ENCODE measurements around the gene NPAS1.

NPAS1 gene

GRCh38 chr19:47021536-47022139 lies 2.0 kb downstream of the NPAS1 start:
- DNase-seq, result no peak

- no peak for DNase-seq
Measured at GRCh38 chr19:47022140-47022536, 2.5 kb downstream of the NPAS1 start.

DNA sequence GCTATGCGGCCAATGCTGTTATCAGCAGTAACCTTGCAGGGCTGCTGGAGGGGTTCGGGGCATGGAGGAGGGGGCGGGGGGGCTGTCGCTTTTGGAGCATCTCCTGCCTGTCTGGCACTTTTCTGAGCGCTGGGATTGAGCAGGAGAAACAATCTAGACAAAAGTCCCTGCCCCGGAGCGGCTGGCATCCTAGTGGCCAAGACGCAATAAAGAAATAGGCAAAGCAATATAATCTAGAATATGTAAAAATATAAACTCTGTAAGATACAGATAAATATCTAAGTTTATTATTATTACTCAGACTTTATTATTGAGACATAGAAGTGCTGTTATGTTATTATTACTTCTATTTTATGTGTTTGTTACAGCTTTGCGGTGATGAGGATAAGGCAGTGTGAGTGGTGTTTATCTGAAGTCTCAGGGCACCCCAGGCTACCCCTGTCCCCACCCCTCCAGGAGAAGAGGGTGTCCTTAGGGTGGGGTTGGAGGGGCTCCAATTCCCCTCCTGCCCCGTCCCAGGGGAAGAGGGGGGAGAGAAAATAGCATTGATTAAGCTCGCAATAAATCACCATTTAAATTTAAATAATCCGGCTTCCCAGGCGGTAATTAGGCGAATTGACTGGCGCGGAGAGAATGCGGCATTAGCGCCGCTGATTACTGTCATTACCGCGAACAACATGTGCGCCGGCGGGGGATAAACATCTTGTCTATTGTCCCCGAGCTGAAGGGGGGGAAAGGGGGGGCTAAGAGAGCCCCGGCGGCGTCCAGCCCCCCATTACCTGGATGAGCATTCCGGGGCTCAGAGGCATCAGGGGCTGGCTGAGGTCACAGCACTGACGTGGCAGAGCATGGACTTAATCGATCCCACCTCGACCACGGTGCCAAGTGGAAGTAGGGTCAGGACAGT lies 3.2 kb downstream of the NPAS1 start:
- no peak for DNase-seq

DNA sequence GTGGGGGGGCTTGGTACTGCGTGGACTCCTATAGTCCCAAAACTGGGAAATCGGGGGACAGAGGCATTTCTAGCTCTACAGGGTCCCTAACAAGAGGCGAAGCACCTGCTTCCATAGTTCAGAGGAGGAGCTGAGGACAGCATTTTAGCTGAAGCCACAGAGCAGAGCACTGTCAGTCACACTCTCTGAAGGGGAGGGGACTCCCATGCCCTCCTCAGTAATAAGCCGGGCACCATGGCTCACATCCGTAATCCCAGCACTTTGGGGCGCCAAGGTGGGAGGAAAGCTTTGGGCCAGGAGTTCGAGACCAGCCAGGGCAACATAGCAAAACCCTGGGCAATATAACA lies 3.8 kb downstream of the NPAS1 start:
- DNase-seq, result no peak

DNA sequence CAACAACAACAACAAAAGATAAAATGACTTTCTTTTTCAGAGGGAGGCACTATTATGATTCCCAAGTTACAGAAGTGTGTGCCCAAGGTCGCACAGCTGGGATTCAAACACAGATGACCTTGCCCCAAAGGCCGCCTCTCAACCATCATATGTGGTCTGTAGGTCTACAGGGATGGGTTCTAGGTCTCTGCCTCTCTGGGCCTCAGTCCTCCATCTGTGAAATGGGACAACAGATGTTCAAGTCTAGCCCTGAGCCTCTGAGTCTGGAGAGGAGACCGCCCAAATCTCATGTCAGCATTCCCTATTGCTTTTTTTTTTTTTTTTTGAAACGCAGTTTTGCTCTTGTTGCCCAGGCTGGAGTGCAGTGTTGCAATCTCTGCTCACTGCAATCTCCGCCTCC lies 4.9 kb downstream of the NPAS1 start:
- DNase-seq, result no peak

- DNase-seq, result no peak
Measured at GRCh38 chr19:47026156-47026555, 6.5 kb downstream of the NPAS1 start.

DNA sequence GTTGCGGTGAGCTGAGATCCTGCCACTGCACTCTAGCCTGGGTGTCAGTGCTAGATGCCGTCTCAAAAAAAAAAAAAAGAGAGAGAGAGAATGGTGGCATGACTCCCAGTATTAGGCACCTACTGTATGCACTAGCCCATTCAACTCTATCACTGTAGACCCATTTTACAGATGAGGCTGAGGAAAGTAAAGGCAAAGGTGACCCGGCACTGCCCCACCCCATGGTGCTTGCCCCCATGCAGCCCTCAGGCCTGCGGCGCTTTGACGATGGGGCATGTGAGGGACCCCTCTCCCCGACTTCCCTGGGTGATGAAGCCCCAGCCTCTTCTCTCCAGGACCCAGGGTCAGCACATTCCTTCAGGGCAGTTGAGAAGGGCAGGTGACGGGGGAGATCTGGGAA lies 7.3 kb downstream of the NPAS1 start:
- DNase-seq, result no peak

GRCh38 chr19:47027586-47028088 lies 8.0 kb downstream of the NPAS1 start:
- DNase-seq, result no peak

GRCh38 chr19:47028195-47028601 lies 8.6 kb downstream of the NPAS1 start:
- DNase-seq, result no peak

- DNase-seq, result no peak
Measured at GRCh38 chr19:47032171-47032811, 12.7 kb downstream of the NPAS1 start.

- peak; percentile 32 to 67 for DNase-seq
Measured at GRCh38 chr19:47035127-47036096, 15.8 kb downstream of the NPAS1 start.

DNA sequence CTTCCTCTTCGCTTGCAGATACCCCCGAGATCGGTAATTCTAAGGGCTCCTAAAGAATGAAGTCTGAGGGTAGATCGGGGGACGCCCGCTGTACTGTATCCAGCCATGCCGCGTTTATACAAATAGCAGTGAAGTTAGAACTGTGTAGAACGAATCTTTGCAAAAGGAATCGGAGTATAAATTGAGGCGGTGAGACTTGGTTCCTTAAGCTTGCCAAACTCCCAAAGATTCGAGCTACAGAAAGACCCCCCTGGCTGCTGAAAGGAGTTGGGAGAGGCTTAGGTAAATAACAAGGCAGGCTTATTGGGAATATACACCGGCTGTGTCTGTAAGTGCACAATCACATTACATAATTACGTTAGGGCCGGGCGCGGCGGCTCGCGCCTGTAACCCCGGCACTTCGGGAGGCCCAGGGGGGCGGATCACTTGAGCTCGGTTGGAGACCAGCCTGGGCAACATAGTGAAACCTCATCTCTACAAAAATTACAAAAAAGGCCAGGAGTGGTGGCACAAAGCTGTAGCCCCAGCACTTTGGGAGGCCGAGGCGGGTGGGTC lies 16.5 kb downstream of the NPAS1 start:
- DNase-seq, result no peak

- no peak for DNase-seq
Measured at GRCh38 chr19:47037766-47038165, 18.1 kb downstream of the NPAS1 start.

DNA sequence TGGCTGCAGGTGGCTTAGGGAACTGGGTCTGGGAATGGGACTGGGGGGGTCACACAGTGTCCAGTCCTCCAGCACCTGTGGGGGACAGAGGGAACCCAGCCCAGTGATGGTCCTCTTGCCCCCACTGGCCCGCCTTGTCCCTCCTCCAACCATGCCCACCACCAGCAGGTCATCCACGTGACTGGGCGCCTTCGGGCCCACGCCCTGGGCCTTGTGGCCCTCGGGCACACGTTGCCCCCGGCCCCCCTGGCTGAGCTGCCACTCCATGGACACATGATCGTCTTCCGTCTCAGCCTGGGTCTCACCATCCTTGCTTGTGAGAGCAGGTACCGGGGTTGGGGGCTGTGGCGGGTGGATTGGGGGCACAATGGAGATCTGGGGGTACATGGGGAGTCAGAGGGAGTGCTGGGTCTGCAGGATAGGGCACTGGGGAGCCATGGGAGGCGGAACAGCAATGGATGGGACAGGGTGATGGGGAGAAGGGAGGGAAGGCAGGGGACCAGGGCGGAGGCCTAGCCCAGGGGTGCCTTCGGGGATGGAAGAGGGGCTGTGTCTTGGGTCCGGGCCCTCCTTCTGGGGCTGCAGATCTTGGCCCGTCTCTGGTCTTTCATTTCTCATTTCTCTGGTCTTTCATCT lies 19.7 kb downstream of the NPAS1 start:
- DNase-seq, result no peak

DNA sequence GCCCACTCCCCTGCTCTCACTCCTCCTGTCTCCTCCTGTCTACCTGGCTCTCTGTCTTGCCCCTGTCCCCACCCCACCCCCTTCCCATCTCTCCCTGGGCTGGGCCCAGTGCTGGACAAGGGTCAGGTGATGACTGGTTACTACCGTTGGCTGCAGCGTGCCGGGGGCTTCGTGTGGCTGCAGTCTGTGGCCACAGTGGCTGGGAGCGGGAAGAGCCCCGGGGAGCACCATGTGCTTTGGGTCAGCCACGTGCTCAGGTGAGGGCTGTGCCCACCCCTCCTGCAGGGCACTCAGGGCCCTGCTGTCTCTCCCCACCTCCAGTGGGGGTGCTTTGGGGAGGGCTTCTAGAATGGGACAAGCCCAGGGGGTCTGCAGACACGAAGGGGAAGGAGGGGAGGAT lies 21.2 kb downstream of the NPAS1 start:
- no peak for DNase-seq

DNA sequence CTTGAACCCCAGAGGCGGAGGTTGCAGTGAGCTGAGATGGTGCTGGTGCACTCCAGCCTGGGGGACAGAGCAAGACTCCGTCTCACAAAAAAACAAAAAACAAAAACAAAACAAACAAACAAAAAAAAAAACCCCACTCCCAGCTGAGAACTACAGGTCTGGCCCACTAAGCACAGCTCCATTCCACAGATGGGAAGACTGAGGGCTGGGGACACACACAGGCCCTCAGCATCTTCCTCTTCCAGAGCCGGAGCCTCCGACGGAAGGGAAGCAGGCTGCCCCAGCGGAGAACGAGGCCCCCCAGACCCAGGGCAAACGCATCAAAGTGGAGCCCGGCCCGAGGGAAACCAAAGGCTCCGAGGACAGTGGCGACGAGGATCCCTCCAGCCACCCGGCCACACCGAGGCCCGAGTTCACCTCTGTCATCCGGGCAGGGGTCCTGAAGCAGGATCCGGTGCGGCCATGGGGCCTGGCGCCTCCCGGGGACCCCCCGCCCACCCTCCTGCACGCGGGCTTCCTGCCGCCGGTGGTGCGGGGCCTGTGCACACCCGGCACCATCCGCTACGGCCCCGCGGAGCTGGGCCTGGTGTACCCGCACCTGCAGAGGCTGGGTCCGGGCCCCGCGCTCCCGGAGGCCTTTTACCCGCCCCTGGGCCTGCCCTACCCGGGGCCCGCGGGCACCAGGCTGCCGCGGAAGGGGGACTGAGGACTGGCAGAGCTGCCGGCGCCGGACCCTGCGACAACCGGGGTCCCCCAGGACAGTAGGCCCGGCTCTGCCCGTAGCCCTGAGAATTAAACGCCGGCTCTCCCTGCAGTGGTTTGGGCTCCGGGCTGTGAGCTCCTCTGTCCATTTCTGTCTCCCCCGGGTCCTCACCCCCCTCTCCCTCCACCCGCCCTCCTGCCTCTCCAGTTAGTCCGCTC lies 25.6 kb downstream of the NPAS1 start:
- no peak for DNase-seq

GRCh38 chr19:47045867-47046470 lies 26.3 kb downstream of the NPAS1 start:
- no peak for DNase-seq

DNA sequence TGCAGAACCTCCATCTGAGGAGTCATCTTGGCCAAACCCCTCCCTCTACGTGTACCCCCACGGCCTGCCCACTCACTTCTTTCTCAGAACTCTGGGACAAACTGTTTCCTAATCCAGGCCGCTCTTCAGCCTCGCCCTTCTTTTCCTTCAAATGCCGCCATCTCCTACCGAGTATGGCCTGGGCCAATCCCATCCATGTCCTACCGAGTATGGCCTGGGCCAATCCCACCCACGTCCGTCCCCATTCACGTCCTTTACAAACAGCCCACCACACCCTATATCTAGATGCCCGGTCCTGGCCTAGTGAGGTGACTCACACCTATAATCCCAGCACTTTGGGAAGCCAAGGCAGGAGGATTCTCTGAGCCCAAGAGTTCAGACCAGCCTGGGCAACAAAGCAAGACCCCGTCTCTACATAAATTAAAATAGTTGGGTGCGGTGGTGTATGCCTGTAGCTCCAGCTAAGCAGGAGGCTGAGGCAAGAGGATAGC lies 27.7 kb downstream of the NPAS1 start:
- no peak for DNase-seq

GRCh38 chr19:47047763-47048405 lies 28.2 kb downstream of the NPAS1 start:
- peak; percentile 80 to 85 for DNase-seq
